SW 1271 (cell line): Measurements from ENCODE around the gene CRAMP1.
"Not testable (repeated sequence)": the region's sequence is repeated elsewhere in the genome, so short reads cannot be mapped to it uniquely, and the experiment has no call there.

Source experiments
- DNase-seq, 2 experiments: peaks; one replicate each; lab custom pipeline; 2025; lab: John Stamatoyannopoulos, UW

CRAMP1 gene, protein sequence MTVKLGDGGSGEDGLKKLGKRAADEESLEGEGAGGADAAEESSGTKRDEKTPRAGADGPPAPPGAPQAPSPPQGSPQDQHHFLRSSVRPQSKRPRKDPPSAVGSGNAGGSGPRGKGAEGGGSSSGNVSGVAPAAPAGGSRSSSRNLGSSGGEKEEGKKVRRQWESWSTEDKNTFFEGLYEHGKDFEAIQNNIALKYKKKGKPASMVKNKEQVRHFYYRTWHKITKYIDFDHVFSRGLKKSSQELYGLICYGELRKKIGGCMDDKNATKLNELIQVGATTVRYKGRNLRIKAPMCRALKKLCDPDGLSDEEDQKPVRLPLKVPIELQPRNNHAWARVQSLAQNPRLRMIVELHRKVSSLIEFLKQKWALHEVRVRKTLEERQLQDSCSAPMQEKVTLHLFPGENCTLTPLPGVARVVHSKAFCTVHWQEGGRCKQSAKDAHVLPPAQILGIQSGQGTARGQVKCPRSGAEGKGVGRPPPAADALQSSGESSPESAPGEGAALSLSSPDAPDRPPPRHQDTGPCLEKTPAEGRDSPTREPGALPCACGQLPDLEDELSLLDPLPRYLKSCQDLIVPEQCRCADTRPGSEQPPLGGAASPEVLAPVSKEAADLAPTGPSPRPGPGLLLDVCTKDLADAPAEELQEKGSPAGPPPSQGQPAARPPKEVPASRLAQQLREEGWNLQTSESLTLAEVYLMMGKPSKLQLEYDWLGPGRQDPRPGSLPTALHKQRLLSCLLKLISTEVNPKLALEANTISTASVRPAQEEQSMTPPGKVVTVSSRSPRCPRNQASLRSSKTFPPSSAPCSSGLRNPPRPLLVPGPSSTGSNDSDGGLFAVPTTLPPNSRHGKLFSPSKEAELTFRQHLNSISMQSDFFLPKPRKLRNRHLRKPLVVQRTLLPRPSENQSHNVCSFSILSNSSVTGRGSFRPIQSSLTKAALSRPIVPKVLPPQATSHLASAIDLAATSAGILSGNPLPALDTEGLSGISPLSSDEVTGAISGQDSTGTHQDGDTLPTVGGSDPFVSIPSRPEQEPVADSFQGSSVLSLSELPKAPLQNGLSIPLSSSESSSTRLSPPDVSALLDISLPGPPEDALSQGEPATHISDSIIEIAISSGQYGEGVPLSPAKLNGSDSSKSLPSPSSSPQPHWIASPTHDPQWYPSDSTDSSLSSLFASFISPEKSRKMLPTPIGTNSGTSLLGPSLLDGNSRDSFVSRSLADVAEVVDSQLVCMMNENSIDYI (N-terminal part only)

DNA sequence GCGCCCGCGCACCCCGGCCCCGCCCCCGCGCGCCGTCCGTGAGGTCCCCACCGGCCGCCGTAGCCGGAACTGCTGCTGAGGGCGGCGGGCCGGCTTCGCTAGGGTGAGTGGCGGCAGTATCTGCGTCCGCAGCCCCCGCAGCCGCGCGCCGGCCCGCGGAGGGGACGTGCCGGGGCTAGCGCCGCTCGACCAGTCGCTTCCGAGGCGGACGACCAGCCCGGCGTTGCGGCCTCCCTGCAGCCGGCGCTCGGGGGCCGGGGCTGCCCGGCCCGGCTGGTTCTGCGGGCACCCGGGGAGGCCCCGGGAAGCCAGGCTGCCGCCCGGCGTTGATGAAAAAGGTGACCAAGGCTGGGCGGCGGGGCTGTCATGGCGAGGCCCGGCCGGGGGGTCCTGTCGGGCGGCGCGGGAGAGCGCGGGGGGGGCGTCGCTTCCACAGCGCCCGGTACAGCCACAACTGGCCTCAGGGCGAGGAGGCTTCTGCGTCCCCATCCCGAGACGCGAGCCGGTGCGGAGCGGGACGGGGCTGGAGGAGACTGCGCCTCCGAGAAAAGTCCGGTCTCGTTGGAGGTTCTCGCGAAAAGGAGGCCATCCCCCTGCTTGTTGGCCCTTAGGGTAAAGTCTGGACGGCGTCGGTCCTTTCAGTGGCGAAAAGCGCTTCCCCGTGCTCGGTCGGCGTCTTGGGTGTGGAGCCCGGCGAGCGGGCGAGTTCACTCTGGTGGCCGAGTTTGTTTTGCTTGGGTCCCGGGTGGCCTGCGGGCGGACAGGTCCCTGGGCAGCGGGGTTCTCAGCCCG lies at the start of gene CRAMP1:
Gene CRAMP1 (plus strand): TSS at position 41 of the 792 bp plus-strand sequence. CDS start 2,280 bp downstream, outside the sequence.
- DNase-seq: no peak

DNA sequence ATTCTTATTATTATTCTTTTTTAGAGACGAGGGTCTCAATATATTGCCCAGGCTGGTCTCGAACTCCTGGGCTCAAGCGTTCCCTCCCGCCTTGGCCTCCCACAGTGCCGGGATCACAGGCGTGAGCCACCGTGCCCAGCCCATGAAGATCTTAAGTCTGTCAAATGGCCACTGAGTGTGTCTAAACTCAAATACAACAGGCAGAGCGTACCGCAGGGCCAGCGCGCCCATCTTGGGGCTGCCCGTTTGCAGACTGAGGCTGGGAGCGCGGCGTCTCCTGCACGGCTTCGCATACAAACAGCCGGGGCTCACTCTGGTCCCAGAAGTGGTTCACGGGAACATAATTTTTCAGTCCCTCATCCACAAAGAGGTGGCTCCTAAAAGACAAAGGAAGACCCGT lies 48.4 kb upstream of the CRAMP1 start:
- no peak for DNase-seq

- DNase-seq: no peak
These were observed 47.8 kb upstream of the CRAMP1 start for GRCh38 chr16:1564325-1564724.

- DNase-seq: no peak
These were observed 46.9 kb upstream of the CRAMP1 start for GRCh38 chr16:1565083-1565805.

DNA sequence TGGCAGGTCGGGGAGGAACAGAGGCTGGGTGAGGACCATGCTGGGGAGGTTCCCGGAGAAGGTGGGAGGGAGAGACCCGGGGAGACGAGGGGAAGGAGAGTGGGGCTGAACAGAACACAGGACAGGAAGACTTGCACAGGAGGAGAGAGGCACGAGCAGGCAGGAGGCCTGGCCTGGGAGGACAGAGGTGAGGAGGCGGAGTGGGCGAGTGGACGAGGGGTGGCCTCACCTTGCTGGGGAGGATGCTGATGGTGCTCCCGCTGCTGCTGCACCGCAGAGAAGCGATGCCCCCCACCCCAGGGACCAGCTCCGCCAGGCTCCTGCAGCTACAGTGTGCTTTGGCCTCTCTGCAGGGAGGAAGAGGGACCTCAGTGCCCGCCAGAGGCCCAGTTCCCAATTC lies 44.2 kb upstream of the CRAMP1 start:
- DNase-seq: no peak

GRCh38 chr16:1571012-1571671 lies 41.0 kb upstream of the CRAMP1 start:
- no peak for DNase-seq

GRCh38 chr16:1572673-1573072 lies 39.5 kb upstream of the CRAMP1 start:
- DNase-seq: no peak

DNA sequence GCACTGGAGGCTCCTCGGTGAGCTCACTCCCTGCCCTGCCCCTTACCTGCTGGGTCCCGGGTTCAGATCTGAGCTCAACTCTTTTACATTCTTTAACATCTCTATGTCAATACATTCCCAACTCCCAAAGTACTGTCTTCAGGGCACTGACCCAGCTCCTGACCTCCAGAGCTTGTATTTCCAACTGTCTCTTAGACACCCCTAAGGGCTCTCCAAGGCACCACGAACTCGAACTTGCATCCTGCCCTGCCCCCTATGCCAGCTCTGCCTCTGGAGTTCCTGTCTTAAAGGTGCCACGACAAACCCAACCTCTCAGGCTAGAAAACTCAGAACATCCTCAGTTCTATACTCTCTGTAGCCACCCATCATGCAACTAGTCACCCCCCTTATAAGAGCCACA lies 38.9 kb upstream of the CRAMP1 start:
- DNase-seq: no peak

- no peak for DNase-seq
These were observed 36.6 kb upstream of the CRAMP1 start for GRCh38 chr16:1575578-1575977.

GRCh38 chr16:1579214-1579613 lies 32.9 kb upstream of the CRAMP1 start:
- DNase-seq: no peak

DNA sequence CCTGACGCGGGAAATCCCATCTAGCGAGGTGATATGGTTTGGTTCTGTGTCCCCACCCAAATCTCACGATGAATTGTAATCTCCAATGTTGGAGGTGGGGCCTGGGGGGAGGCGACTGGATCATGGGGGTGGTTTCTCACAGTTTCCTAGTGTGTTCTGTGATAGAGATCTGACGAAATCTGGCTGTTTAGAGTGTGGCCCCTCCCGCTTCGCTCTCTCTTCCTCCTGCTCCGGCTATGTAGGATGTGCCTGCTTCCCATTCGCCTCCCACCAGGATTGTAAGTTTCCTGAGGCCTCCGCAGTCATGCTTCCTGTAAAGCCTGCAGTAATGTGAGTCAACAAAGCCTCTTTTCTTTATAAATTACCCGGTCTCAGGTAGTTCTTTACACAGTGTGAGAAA lies 31.9 kb upstream of the CRAMP1 start:
- DNase-seq: no peak

DNA sequence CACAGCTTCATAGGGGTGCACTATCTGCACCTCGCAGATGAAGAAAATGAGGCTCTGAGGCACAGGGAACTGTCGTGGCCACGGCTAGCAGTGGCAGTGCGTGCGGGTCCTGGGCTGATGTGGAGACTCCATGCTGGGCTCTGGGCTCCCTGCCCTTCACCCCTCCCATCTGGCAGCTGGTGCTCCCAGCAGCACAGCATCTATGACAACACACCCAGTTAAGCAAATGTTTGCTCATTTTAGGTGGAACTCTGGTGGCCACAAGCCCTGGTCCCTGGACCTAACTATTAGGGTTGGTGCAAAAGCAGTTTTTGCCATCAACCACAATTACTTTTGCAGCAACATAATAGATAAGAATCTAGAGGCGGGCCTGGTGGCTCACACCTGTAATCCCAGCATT lies 31.2 kb upstream of the CRAMP1 start:
- DNase-seq: no peak

DNA sequence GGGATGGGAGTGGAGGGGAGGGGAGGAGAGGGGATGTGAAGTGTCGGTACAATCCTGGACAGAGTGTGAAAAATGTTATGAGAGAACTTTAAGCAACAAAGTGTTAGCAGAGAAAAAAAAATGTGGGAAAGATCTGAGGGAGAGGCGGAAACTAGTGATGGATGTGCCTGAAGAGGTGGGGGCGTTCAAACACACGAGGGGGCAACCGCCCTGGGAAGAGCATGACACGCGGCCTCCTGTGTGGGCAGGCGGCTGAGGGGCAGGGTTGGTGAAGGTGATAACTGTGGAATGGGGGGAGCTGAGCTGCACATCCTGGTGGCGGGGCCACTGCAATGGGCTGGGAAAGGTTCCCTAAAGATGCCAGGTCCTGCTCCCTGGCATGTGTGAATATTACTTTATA lies 30.4 kb upstream of the CRAMP1 start:
- DNase-seq: no peak

- no peak for DNase-seq
These were observed 29.0 kb upstream of the CRAMP1 start for GRCh38 chr16:1583180-1583579.

DNA sequence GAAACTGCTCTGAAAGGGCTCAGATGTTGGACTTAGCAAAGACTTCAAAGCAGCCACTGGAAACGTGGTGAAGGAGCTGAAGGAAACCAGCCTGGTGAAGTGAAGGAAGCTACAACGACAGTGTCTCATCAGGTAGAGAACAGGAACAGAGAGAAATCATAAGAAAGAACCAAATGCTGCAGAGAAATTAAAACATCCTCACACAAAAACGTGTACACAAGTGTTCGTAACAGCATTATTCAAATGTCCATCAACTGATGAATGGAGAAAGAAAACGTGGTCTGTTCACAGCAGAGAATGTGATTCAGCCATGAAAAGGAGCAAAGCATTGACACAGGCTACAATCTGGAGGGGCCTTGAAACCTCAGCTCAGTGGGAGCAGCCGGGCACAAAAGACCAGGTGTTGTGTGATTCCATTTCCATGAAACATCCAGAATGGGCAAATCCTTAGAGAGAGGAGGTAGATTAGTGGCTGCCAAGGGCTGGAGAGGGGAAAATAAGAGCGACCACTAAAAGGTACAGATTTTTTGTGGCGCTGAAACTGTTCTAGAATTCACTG lies 27.2 kb upstream of the CRAMP1 start:
- no peak for DNase-seq

DNA sequence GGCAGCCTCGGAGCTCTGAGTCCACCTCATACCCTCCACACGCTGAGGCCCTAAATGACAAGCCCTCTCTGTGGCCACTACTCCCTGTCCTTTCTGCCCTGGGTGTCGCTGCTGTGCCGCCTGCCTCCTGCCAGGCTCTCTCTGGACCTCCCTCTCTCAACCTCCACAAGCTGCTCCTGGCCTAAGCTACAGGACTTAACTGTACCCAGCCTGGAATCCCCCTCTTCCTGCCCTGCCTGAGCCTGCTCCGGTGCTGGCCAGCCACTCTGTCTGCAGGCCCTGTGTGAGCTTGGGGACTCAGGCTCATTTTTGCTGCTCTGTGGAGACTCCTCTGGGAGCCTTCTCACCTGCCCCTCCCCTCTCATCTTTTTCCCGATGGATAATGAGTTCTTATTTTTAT lies 21.8 kb upstream of the CRAMP1 start:
- DNase-seq: no peak

- no peak for DNase-seq
These were observed 21.0 kb upstream of the CRAMP1 start for GRCh38 chr16:1590930-1591705.

DNA sequence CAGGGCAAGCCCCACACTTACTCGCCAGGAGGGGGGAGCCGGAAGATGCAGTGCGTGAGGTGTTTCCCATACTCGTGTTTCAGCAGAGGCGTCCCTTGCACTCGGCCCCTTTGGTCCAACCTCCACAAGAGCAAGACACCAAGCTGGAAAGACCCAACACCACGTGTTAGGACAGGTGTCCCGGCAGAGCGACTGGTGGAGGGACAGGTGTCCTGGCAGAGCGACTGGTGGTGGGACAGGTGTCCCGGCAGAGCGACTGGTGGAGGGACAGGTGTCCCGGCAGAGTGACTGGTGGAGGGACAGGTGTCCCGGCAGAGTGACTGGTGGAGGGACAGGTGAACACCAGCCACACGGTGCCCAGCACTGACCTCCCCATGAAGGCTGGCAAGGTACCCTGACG lies 19.7 kb upstream of the CRAMP1 start:
- no peak for DNase-seq

DNA sequence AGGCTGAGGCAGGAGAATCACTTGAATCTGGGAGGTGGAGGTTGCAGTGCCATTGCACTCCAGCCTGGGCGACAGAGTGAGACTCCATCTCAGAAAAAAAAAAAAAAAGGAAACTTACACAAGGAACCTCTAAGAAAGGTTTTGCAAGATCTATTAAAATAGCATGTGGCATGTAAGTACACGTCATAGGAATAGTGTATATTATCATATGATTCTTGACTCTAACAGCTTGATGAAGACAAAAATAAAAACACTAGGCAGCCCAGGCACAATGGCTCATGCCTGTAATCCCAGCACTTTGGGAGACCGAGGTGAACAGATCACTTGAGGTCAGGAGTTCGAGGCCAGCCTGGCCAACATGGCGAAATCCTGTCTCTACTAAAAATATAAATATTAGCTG lies 16.6 kb upstream of the CRAMP1 start:
- DNase-seq: not testable (repeated sequence)
